Germinal center (tissue), 1 donor: Measurements from ENCODE around the gene PNLIPRP2.

Source experiments
- DNase-seq: peaks from one replicate; pipeline ENCODE4 v3.0.0; 2012; ENCODE audit warnings: mixed read lengths, low spot score

The PNLIPRP2 gene

DNA sequence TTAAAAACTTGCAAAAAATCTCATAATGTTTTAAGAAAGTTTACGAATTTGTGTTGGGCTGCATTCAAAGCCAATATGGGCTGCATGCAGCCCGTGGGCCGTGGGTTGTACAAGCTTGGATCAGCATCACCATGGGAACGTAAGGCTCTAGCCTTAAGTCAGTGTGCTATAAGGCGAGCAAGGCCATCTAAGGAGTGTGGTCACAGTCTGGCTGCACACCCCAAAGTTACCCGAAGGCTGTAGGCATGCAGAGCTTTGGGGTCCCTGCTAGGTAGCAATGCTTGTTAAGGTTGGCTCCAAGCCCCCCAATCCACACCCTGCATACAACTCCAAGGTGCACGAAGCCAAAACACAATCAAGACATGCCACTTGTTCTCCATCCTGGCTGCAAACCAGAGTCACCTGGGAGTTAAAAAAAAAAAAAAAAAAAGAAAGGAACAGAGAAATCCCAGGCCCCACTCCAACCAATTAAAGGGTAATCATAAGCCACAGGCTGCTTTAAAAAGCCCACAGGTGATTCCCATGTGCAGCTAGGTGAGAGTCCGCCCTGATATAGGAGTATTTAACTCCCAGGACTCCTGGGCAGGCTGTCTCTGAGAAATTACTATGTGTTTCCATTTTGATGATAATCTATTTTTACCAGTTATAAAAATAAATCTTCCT is 8.5 kb upstream of the PNLIPRP2 start:
- DNase-seq, result no peak

DNA sequence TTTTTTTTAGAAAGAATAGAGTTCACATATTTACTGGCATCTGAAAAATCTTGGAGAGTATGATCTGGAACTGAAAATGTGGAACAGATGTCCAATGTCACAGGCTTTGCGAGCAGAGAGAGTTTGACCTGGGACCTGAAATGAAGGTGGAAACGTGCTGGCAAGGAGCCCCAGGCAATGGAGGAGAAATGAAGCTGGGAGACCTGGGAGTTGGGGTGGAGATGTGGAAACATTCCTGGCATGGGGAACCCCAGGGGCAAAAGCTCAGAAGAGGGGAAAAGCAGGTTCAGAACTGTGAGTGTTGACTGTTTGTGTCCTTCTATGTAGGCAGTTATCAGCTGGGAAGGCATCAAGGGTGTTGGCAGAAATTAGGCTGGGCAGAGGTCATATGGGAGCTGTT is 7.3 kb upstream of the PNLIPRP2 start:
- DNase-seq, result no peak

DNA sequence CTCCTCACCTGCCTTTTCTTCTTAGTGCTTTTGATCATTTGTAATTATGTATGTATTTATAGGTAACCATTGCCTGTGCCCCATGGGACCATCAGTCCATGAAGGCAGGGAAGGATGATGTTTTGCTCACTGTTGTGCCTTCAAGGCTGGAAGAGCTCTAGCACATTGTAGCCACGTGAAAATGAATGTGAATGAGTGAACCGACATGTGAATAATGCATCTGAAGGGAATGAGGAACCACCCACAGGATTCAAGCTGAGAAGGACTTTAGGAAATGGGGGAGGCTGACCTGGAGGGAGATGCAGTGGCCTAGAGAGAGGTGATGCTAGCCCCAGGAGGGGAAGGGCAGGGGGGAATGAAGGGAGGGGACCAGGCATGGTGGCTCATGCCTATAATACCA is 6.0 kb upstream of the PNLIPRP2 start:
- no peak for DNase-seq

DNA sequence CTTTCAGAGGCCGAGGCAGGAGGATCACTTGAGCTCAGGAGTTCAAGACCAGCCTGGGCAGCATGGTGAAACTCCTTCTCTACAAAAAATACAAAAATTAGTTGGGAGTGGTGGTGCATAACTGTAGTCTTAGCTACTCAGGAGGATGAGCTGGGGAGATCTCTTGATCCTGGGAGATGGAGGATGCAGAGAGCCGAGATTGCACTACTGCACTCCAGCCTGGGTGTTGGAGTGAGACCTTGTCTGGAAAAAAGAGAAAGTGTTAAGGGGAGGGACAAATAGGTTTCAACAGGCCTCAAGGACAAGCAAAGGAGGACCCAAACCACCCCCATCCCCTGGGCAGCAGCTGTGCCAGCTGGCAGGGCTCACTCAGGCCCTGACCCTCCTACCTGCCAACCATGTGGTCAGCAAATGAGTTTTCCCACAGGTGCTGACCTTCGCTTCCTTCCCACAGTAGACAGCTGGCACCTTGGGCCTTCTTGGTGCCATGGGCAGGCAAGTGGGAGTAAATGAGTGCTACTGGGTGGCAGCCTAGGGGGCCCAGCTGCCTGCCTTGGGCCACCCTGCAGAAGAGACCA is 5.5 kb upstream of the PNLIPRP2 start:
- DNase-seq, result no peak

DNA sequence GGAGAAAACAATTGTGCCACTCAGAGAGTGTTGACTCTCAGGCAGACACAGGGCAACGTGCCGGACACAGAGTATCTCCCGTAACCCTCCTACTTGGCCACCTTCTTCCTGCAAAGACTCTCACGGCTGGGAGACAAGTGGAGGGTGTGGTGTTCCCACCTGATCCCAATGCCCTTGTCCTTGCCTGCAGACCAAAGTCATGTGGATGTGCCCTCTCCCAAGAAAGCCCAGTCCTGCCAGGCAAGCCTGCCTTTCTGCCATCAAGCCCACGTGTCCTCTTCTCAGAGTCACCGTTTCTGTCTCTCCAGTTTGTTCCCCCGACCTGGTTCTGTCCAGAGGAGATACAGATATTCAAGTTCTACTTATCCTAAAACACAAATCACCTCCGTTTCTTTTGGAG is 723 bp downstream of the PNLIPRP2 start:
- DNase-seq, result no peak

GRCh38 chr10:116621934-116622655 is 1.3 kb downstream of the PNLIPRP2 start:
- no peak for DNase-seq

DNA sequence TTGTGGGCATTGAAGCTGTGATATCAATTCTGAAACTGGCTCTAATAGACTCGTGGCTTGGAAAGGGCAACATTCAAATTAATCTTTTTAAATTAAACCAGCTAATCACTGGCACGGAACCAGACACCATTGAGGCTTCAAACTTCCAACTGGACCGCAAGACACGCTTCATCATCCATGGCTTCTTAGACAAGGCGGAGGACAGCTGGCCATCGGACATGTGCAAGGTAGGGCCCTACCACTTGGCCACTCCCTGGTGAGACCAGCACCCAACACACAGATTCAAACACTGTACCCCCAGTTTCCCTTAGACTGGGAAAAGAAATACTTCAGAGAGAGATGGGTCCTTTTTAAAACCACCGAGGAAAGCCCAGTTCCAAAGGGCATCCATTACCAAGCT is 5.1 kb downstream of the PNLIPRP2 start:
- no peak for DNase-seq

GRCh38 chr10:116626815-116627214 is 6.1 kb downstream of the PNLIPRP2 start:
- no peak for DNase-seq

- DNase-seq, result no peak
These were observed 6.7 kb downstream of the PNLIPRP2 start for GRCh38 chr10:116627386-116627933.

GRCh38 chr10:116629340-116629739 is 8.6 kb downstream of the PNLIPRP2 start:
- no peak for DNase-seq

- no peak for DNase-seq
These were observed 9.3 kb downstream of the PNLIPRP2 start for GRCh38 chr10:116630020-116630419.

DNA sequence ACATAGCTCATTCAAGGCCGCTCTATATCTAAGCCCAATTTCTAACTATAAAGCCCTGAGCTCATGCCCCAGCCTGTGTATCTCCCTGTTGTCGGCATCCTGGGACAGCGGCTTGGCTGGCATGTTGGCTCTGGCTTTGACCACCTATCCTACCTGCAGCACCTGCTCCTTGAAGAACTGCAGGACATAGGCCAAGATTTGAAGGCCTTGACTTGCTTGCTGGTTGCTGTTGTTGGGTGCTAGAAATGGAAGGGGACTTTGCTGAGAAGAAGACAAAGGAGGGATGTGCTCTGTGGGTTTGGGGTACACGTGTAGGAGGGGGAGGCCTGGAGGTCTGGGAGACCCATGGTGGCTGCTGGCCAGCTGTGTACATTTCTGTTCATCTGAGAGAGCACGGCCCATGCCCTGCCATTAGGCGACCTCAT is 11.1 kb downstream of the PNLIPRP2 start:
- no peak for DNase-seq

- DNase-seq, result no peak
These were observed 12.0 kb downstream of the PNLIPRP2 start for GRCh38 chr10:116632596-116633215.

GRCh38 chr10:116633216-116633600 is 12.5 kb downstream of the PNLIPRP2 start:
- DNase-seq, result no peak

DNA sequence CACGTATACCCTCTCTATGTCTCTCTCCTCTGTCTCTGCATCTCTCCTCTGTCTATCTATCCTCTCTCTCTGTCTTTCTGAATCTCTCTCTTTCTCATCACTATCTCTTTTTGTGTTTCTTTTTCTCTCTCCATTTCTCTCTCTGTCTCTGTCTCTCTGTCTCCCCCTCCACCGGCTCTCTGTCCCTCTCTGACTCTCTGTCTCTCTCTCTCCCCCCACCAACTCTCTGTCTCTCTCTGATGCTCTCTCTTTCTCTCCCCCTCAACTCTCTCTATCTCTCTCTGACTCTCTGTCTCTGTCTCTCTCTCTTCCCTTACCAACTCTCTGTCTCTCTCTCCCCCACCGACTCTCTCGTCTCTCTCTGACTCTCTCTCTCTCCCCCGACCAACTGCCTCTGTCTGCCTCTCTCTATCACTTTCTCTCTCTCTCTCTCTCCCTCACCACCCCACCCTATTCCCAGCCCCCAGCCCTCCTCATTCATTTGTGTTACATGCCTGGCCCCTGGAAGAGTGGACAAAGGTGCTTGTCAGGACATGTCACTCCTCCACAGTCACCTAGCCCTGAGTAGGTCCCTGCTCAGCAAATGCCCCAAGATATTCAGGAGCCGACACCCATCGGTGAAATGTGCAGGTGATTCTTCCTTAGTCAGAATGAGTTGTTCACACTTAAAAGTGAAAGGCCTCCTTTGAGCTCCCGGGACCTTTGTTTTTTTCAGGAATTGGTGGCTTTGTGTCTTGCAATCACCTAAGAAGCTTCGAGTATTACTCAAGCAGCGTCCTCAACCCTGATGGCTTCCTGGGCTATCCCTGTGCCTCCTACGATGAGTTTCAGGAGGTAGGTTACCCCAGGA is 13.6 kb downstream of the PNLIPRP2 start:
- DNase-seq, result no peak

DNA sequence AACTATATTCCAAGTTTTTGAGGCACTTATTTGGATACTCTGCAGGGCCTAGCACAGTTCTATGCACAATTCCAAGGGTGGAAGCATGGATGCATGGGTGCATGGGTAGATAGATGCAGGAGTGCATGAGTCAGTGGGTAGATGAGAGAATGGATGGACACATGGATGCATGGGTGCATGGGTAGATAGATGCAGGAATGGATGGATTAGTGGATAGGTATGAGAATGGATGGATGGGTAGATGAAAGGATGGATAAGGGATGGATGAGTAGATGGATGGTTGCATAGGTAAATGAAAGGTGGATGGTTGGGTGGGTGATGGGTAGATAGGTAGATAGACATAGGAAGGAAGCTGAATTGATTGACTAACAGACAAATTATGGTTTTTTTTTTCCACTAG is 15.6 kb downstream of the PNLIPRP2 start:
- DNase-seq, result no peak

DNA sequence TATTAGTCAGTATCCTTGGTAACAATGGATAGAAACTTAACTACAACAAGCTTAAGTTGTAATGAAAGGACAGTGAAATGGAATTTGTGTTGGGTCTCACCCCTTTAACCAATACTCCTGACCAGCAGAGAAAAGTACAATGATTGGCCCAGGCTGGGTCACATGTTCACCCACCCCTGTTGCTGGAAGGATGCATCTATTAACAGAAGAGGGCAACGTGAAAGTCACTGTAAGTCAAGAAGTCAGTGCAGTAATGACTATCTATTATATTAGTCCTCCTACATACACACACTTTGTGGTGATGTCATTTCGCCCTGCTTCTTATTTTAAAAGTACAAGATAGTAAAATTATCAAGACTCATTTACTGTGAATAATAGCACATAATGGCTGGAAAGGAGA is 16.2 kb downstream of the PNLIPRP2 start:
- DNase-seq, result no peak

DNA sequence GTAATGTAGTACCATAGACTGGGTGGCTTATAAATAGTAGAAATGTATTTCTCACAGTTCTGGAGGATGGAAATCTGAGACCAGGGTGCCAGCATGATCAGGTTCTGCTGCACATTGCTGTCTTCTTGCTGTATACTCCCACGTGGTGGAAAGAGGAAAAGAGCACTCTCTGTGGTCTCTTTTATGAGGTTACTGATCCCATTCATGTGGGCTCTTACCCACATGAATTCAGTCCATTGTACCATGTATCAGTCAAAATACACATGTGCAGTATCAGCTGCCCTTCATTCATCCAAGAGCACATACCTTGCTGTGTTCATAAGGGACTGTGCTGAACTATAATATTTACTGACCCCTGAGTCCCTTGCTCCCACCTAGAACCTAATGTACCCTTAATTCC is 17.1 kb downstream of the PNLIPRP2 start:
- no peak for DNase-seq

DNA sequence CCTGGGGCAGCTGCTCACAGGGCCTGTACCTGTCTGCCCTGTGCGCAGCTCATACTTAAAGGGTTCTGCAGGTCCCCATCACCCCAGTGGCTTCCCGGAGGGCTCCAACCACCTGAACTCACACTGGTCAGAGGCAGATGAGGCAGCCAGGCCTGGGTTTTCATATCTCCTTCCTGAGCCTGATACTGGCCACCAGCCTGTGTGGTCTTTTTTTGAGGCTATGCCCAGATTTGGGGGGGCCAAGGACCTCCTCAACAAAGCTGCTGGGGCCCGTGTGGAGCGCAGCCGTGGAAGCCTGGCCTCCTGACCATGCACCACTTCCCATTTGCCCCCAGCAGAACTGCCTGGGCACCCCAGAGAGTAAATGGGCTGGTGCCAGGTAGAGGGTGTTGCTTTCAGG is 25.7 kb downstream of the PNLIPRP2 start:
- no peak for DNase-seq

- no peak for DNase-seq
These were observed 28.1 kb downstream of the PNLIPRP2 start for GRCh38 chr10:116648903-116649302.

DNA sequence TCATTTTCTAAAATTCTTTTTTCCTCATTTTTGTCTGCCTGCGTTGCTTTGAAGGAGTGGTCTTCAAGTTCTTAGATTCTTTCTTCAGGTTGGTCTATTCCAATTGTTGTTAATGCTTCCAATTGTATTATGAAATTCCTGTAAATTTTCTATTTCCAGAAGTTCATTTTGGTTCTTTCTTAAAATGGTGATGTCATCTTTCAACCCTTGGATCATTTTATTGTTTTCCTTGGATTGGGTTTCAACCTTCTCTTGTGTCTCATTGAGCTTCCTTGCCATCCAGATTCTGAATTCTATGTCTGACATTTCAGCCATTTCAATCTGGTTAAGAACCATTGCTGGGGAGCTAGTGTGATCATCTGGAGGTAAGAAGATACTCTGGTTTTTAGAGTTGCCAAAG is 33.1 kb downstream of the PNLIPRP2 start:
- no peak for DNase-seq

- peak; percentile 12 for DNase-seq
These were observed 34.1 kb downstream of the PNLIPRP2 start for GRCh38 chr10:116654816-116655215.
